ENCODE results near the gene UBA5. TPM values are rescaled to one million over a fixed set of nuclear protein-coding genes. Genes with fewer than 3 reads are reported as not detected.
A peak's percentile ranks its signal among the peaks of the same experiment; 100 is the strongest.

UBA5 gene
- polyA plus RNA-seq, 1 experiment = 54.0 TPM

DNA sequence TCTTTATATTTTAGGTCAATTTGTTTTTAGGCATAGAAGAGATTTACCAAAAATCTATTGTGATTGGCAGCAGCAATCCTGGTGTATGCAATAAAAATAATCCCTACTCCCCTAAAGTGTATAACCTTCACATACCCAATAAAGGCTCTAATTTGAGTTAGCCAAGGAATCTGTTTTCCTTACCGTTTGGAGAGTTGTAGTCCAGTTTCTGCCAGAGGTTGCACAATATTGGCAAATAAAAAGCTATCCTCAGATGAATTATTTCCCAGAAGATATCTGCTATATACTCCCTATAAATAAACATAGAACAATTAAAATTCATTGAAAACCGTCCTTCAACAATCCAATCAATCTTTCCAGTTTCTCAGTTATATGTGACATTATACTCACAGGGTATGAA, 32.0 kb upstream of the UBA5 start:
- ChIA-PET POLR2A (no interaction called here), CTCF (no interaction called here)
- no peak overlapping the region for H3K27ac ChIP-seq (ENCODE audit: low read depth, low read length)
- no peaks in the 10 kb centered on the region for H3K9me3 ChIP-seq (ENCODE audit: control insufficient read depth, insufficient read depth, low read length)
- DNase-seq (ENCODE audit: low read depth, low spot score) = no peak
- TF ChIP-seq, protein P1, sequence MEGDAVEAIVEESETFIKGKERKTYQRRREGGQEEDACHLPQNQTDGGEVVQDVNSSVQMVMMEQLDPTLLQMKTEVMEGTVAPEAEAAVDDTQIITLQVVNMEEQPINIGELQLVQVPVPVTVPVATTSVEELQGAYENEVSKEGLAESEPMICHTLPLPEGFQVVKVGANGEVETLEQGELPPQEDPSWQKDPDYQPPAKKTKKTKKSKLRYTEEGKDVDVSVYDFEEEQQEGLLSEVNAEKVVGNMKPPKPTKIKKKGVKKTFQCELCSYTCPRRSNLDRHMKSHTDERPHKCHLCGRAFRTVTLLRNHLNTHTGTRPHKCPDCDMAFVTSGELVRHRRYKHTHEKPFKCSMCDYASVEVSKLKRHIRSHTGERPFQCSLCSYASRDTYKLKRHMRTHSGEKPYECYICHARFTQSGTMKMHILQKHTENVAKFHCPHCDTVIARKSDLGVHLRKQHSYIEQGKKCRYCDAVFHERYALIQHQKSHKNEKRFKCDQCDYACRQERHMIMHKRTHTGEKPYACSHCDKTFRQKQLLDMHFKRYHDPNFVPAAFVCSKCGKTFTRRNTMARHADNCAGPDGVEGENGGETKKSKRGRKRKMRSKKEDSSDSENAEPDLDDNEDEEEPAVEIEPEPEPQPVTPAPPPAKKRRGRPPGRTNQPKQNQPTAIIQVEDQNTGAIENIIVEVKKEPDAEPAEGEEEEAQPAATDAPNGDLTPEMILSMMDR (IDR thresholded peaks at IDR 0.05; ENCODE audit: low read depth, low read length) = no peak
- H3K27me3 ChIP-seq (ENCODE audit: control insufficient read depth, insufficient read depth, low read length) = no peaks in the 10 kb centered on the region
- no peak overlapping the region for H3K4me3 ChIP-seq (ENCODE audit: low read depth, low read length)

DNA sequence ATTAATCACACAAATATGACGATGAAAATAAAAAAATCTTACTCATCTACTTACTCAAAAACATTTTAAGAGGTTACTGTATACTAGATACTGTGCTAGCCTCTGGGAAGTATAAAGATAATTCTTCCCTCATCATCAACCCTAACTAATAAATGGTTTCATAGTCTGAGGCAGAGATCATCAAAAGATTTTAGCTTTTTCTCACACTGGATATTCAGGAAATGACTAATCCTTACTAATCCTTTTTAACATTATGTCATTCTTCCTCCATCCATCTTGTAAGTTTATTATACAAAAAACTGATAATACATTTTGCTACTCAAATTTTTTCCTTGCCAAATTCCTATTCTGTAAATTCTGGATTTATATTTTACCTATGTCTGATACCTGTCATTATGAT, 30.2 kb upstream of the UBA5 start:
- TF ChIP-seq, protein P1 (IDR thresholded peaks at IDR 0.05; ENCODE audit: low read depth, low read length) = no peak
- H3K27me3 ChIP-seq (ENCODE audit: control insufficient read depth, insufficient read depth, low read length) = no peaks in the 10 kb centered on the region
- H3K27ac ChIP-seq (ENCODE audit: low read depth, low read length) = no peak overlapping the region
- no peak overlapping the region for H3K4me3 ChIP-seq (ENCODE audit: low read depth, low read length)
- CTCF ChIA-PET = no interaction called here
- no peaks in the 10 kb centered on the region for H3K9me3 ChIP-seq (ENCODE audit: control insufficient read depth, insufficient read depth, low read length)
- POLR2A ChIA-PET = no interaction called here
- DNase-seq (ENCODE audit: low read depth, low spot score) = peak; percentile 1

DNA sequence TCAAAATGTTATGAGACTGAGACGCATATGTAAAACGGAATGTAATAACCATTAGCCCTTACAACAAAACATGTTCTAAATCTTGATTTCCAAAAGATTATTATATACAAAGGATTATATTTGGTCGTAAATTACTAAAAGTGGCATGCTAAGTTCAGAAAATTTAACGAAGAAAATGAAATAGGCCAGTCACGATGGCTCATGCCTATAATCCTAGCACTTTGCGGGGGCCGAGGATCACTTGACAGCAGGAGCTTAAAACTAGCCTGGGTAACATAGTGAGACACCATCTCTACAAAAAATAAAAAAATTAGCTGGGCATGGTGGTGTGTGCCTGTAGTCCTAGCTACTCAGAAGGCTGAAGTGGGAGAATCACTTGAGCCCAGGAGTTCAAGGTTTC, 29.5 kb upstream of the UBA5 start:
- Histone ChIP-seq H3K4me3 (ENCODE audit: low read depth, low read length) (no peak overlapping the region), H3K9me3 (ENCODE audit: control insufficient read depth, insufficient read depth, low read length) (no peaks in the 10 kb centered on the region), H3K27me3 (ENCODE audit: control insufficient read depth, insufficient read depth, low read length) (no peaks in the 10 kb centered on the region), H3K27ac (ENCODE audit: low read depth, low read length) (no peak overlapping the region)
- TF ChIP-seq, protein P1 (IDR thresholded peaks at IDR 0.05; ENCODE audit: low read depth, low read length) = no peak
- ChIA-PET POLR2A (no interaction called here), CTCF (interaction anchor here (1.4 to 2.2 kb wide), 2 partner anchors 12 to 95 kb away, joined by 5 to 7 read pairs; no protein-coding TSS in a partner anchor)
- no peak for DNase-seq (ENCODE audit: low read depth, low spot score)

DNA sequence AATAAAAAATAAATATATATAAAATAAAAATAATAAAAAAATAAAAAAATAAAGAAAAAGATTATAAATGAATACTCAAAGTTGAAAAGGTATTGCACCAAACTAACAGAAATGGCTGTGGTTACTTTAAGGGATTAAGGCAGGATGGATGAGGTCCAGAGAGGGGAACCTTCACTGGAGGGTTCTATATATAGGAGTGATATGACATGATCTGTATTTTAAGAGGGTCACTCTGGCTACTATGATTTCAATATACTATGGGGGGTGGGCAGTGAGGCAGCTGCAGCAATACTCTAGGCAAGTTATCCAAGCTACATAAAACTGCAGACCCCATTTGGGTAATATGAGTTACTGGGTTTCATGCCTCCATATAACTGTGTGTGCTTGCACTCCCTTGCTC, 25.1 kb upstream of the UBA5 start:
- ChIA-PET CTCF (interaction anchor here (0.5 to 2.2 kb wide), 2 partner anchors 100 to 390 kb away, joined by 5 to 12 read pairs; no protein-coding TSS in a partner anchor), POLR2A (no interaction called here)
- Histone ChIP-seq H3K27ac (ENCODE audit: low read depth, low read length) (no peak overlapping the region), H3K9me3 (ENCODE audit: control insufficient read depth, insufficient read depth, low read length) (no peaks in the 10 kb centered on the region), H3K4me3 (ENCODE audit: low read depth, low read length) (no peak overlapping the region), H3K27me3 (ENCODE audit: control insufficient read depth, insufficient read depth, low read length) (no peaks in the 10 kb centered on the region)
- TF ChIP-seq, protein P1 (IDR thresholded peaks at IDR 0.05; ENCODE audit: low read depth, low read length) = no peak
- no peak for DNase-seq (ENCODE audit: low read depth, low spot score)

DNA sequence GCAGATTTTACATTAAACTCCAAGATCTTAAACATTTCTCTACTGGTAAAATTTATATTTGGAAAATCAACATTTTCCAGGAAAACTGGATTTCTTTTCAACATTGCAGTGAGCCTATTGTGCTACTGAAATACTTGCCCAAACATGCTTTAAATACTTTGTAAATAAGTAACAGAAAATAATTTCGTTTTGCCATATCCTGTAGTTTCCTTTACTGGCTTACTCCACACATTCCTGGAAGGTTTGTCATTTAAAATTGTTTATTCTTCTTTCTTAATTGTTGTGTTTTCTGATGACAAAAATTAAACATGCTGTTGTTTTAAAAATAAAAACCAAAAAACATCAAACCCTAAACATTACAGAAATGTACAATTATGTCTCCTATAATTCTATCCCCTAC, 22.5 kb upstream of the UBA5 start:
- POLR2A ChIA-PET = no interaction called here
- no peak overlapping the region for H3K4me3 ChIP-seq (ENCODE audit: low read depth, low read length)
- TF ChIP-seq, protein P1 (IDR thresholded peaks at IDR 0.05; ENCODE audit: low read depth, low read length) = no peak
- CTCF ChIA-PET = interaction anchor here (6.7 kb wide), 1 partner anchor 101 kb away, joined by 381 read pairs; no protein-coding TSS in a partner anchor
- H3K27ac ChIP-seq (ENCODE audit: low read depth, low read length) = no peak overlapping the region
- H3K9me3 ChIP-seq (ENCODE audit: control insufficient read depth, insufficient read depth, low read length) = no peaks in the 10 kb centered on the region
- H3K27me3 ChIP-seq (ENCODE audit: control insufficient read depth, insufficient read depth, low read length) = no peaks in the 10 kb centered on the region
- no peak for DNase-seq (ENCODE audit: low read depth, low spot score)
